NCI-H2196 (cell line): Measurements from ENCODE around the gene TIE1.

Experiments used
- DNase-seq: peaks from one replicate; lab custom pipeline; 2025; ENCODE audit not compliant: unreplicated experiment; lab: John Stamatoyannopoulos, UW

The TIE1 gene

DNA sequence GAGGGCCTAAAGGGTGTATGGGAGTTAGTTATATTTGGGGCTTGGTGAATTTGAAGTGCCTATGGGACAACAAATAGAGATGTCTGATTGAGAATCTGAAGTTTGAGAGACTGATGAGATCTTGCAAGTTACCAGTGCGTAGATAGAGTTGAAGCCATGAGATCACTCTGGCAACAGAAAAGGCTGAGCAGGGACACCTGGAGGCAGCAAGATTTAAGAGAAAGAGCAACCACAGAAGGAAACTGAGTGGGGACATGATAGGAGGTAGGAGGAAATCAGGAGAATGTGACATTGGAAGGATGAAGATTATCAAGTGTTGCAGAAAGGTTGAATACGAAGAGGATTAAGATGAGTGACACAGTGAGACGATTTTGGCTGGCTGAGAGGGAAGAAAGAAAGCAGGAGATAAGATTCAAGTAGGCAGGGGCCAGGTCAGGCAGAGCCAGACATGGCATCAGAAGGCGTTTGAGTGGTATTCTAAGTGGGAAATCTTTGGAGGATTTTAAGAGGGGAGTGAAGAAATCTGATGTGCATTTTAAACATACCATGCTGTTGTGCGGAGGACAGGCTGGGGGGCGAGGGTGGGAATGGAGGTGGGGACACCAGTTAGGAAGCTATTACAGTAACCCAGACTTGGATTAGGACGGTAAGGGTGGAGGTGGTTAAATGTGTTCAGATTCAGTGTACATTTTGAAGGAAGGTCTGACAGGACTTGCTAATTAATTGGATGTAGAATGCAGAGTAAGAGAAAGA lies 33.8 kb downstream of the TIE1 start:
- no peak for DNase-seq

DNA sequence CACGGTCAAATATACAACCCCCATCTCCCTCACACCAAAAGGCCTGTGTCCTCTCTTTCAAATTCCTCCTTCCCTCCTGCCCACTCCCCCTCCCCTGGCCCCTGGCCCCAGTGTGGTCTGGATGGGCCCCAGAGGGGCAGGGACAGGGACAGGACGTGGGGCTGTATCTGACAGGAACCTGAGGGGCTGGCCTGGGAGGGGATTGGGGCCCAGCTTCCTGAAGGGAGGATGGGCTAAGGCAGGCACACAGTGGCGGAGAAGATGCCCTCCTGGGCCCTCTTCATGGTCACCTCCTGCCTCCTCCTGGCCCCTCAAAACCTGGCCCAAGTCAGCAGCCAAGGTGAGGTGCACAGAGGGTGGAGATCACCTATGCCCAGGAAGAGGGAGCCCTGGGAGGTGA lies 36.8 kb downstream of the TIE1 start, which contains the start of gene MPL:
Gene MPL (plus strand): TSS at position 231 of the 400 bp plus-strand sequence. CDS start 31 bp downstream, at position 262.
- DNase-seq: no peak

DNA sequence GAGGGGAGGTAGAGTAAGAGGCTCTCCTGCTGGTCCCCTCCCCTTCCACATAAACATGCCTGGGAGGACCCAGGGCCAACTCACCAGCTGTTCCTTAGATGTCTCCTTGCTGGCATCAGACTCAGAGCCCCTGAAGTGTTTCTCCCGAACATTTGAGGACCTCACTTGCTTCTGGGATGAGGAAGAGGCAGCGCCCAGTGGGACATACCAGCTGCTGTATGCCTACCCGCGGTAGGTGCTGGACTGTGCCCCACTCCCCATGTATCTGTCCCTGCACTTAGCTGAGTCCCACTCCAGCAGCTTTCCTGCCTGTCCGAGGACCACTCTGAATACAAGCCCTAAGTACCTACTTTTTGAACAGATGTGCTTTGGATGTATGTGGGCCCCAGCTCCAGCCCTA lies 37.2 kb downstream of the TIE1 start:
- no peak for DNase-seq

DNA sequence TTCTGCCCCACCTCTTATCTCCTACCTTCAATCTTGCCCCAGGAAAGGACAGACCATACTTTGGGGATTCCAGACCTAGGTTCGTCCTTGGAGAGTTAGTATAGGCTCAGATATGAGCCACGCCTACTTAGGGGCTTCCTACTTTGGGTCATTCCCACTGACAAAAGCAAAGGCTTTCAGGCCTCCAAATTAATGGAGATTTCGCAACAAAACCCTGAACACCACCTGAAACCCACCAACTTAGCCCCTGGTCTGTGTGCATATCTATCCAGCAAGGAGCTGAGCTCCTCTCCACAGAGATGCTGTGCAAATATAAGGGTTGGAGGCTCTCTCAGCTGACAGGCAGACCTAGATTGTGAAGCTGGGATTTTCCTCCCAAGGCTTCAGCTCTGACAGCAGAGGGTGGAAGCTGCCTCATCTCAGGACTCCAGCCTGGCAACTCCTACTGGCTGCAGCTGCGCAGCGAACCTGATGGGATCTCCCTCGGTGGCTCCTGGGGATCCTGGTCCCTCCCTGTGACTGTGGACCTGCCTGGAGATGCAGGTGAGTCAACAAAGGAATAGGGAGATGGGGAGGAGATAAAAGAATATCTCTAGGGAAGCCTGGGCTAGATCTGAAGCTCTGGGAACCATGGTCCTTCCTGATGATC lies 38.9 kb downstream of the TIE1 start:
- DNase-seq: no peak

DNA sequence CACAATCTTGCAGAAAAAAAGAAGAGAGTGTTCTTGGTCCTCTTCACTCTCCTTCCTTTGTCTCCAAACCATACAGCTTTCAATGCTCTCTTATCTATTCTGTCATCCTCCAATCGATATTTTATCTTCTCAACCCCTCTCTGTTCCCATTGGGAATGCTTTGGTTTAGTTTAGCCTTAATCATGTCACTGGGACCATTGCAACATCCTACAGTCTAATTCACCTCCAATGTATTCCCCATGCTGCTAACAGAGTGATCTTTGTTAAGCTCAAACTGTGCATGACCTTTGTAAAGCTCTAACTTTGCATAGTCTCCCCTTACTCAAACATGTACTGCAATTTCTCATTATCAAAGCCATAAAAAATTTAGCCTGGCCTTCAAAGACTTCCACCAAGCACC lies 39.8 kb downstream of the TIE1 start:
- no peak for DNase-seq

DNA sequence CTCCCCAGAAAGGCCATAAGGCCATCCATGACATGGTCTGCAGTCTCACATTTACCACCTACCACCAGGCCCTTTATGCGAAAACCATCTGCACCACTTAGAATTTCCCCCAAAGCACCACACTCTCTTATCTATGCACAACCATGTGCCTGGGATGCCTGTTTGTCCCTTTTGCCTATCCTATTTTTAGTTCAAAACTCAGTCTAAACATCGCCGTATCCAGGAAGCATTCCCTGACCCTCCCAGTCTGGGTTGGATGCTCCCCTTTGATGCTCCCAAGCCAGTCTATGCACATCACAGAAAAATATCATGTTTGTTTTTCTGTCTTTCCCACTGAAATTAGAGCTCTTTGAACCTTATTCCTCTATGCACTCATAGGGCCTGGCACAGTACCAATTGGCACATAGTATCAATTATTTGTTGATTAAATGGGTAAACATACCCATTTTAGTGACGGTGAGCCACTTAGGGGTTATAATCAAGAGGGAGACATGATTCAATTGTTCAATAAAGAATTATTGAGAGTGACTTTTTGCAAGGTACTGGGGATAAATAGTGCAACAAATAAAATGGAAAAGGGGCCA lies 43.6 kb downstream of the TIE1 start:
- no peak for DNase-seq

DNA sequence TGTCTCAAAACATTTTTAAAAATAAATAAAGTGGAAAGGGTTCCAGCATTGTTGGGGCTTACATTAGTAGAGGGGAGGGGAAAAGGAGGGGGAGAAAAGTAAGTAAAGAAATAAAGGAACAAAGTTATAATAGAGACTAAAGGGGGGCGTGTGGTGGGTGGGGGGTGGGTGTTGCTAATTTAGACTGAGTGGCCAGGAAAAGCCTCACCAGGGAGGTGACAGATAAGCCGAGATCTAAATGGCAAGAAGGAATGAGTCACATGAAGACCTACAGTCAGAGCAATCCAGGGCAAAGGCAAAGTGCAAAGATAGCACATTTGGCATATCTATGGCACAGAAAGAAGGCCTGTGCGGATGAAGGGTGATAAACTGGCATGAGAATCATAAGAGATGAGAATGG lies 44.3 kb downstream of the TIE1 start:
- no peak for DNase-seq

DNA sequence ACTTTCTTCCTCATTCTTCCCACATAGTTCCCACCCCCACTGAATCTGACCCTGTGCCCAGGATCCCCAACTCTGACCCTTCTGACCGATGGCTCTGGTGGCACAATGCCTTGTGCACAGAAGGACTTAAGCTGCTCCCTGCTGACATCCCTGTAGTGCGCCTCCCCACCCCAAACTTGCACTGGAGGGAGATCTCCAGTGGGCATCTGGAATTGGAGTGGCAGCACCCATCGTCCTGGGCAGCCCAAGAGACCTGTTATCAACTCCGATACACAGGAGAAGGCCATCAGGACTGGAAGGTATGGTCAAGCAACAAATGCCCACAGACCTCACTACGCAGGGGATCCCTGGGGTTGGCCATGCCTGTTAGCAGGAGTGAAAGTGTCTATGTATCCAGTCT lies 45.9 kb downstream of the TIE1 start:
- DNase-seq: no peak

DNA sequence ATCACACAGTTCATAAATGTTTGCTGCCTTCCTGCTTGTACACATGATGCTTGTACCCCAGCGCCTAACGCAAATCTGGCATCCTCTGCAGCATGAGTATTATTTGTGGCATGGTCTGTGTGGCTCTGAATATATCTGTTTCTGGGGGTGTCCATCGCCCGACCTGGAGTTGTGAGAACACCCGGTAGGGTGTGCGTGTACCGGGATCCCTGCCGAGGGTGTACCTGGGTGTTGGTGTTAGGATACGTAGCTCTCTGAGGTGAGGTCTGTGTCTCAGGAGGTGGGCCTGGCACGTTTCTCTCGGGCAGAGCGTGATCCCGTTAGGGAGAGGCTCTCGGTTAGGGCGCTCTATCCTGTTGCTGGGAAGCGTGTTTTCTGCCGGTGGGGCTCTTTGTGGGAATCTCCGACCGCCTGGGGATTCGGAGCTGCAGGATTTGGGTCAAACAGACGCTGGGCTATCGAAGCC lies 47.6 kb downstream of the TIE1 start:
- peak; percentile 70 for DNase-seq

DNA sequence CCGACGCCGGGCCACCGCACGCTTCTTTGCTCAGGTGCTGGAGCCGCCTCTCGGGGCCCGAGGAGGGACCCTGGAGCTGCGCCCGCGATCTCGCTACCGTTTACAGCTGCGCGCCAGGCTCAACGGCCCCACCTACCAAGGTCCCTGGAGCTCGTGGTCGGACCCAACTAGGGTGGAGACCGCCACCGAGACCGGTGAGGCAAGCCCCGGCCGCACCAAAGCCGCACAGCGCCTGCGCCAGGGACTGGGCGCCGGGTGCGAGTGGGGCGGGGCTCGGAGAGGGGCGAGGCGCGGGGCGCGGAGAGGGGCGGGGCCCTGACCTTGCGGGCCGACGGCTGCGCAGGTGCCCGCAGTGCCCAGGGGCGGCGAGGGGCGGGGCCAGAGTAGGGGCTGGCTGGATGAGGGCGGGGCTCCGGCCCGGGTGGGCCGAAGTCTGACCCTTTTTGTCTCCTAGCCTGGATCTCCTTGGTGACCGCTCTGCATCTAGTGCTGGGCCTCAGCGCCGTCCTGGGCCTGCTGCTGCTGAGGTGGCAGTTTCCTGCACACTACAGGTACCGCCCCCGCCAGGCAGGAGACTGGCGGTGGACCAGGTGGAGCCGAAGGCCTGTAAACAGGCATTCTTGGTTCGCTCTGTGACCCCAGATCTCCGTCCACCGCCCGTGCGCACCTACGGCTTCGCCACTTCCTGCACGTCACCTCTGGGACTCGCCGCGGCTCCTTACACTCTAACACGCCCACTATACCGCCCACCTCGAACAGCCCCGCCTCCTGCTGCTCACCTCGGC lies 48.2 kb downstream of the TIE1 start:
- peak; percentile 96 for DNase-seq

DNA sequence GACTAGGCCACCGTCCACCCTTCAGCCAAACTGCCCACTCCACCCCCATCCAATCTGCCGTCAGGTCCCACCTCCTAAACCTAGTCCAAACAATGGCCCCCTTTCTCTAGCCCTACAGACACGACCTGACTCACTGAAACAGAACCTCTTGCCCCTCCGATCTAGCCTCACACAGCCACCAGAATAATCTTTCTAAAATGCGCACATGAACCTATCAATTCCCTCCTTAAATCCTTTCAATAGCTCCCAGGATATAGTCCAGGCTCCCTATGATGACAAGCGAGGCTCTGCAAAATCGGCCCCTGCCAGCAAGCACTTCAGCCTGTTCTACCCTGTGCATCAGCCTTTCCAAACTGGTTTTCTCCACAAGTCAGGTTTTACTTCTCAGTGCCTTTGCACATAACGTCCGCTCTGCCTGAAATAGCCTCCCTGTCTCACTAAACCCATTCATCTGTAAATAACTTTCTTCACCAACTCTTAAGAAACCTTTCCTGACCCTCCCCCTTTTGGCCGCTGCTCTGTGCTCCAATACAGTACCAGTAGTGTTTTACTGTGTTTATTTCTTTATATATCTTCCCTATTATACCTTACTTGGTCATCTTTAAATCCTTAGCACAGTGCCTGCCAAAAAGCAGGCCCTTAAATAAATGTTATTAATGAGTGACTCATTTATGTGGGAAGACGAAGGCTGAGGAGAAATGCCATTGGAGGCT lies 49.0 kb downstream of the TIE1 start:
- no peak for DNase-seq

DNA sequence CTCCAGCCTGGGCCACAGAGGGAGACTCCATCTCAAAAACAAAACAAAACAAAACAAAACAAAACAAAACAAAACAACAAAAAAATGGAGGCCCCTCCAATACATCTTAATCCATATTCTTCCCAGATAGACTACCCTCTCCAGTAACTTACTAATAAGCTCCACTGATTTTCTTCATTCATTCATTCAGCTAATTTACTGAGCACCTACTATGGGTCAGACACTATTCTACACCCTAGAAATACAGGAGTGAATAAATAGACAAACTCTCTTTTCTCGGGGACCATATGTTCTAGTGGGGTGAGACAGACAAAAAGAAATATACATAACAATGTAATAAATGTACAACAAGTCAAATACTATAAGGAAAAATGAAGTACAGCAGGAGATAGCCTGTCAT lies 50.2 kb downstream of the TIE1 start:
- no peak for DNase-seq

DNA sequence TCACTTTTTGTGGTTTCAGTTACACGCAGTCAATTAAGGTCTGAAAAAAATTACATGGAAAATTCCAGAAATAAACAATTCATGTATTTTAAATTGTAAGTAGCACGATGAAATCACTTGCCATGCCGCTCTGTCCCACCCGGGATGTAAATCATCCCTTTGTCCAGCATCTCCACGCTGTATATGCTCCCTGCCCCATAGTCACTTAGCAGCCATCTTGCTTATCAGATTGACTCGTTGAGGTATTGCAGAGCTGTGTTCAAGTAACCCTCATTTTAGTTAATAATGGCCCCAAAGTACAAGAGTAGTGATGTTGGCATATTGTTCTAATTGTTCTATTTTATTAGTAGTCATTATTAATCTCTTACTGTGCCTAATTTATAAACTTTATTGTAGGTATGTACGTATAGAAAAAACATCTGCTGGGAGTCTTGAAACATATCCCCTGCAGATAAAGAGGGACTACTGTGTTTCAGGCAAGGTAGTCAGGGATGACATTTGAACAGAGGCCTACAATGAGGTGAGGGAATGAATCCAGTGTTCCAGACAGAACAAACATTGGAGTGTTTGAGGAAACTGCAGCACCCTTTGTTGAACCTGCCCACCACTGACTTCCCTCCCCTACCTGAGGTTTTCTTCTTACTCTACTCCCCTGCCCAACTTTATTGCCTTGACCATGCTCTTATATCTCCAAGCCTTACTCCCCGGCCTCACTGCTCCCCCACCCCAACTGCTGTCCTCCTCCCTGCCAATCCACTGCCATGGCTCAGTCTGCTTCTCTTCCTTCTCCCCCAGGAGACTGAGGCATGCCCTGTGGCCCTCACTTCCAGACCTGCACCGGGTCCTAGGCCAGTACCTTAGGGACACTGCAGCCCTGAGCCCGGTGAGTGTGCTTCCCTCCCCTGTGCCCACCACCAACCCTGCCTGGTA lies 50.9 kb downstream of the TIE1 start:
- DNase-seq: no peak

DNA sequence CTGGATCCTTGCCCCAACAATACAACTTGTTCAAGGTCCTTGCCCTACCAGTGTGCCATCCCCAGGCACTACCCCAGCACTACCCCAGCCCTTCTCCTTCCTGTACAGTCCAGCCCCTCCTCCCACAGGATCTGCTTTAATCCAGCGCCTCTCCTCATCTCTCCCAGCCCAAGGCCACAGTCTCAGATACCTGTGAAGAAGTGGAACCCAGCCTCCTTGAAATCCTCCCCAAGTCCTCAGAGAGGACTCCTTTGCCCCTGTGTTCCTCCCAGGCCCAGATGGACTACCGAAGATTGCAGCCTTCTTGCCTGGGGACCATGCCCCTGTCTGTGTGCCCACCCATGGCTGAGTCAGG lies 51.5 kb downstream of the TIE1 start:
- DNase-seq: no peak

DNA sequence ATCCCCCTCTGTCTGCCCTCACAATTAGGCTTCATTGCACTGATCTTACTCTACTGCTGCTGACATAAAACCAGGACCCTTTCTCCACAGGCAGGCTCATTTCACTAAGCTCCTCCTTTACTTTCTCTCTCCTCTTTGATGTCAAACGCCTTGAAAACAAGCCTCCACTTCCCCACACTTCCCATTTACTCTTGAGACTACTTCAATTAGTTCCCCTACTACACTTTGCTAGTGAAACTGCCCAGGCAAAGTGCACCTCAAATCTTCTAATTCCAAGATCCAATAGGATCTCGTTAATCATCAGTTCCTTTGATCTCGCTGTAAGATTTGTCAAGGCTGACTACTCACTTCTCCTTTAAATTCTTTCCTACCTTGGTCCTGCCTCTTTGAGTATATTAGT lies 52.1 kb downstream of the TIE1 start:
- no peak for DNase-seq

DNA sequence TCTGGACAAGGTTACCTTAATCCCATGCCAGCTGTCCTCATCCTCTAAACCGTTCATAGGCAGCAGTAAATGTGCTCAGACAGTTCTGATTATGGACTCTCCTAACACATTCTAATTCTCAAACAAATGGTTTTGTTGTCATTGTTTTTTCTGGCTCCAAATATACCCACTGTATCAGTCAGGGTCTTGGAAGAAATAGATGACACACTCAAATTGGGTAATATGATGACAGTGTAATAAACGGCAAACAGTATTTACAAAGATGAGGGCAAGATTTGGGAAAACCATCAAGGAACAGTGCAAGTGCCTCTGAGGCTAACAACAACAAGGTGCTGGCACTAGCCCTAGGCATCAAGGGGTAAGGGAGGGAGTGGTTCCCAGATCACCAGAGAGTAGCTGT lies 53.7 kb downstream of the TIE1 start:
- no peak for DNase-seq

DNA sequence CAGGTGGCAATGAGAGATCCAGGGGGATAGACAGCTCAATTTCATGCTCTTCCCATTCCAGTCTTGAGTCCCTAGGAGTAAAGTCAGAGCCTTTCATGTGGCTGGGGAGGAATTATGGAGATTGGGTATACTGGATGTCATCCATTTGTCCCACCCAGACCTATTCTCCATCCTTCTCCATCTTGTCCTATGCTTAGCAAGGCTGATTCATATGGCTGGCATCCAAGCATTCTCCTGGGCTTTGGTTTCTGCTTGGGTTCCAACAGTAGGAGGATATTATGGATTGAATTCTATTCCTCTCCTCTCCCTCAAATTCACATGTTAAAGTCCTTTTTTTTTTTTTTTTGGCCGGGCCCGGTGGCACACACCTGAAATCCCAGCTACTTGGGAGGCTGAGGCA lies 54.2 kb downstream of the TIE1 start:
- no peak for DNase-seq

DNA sequence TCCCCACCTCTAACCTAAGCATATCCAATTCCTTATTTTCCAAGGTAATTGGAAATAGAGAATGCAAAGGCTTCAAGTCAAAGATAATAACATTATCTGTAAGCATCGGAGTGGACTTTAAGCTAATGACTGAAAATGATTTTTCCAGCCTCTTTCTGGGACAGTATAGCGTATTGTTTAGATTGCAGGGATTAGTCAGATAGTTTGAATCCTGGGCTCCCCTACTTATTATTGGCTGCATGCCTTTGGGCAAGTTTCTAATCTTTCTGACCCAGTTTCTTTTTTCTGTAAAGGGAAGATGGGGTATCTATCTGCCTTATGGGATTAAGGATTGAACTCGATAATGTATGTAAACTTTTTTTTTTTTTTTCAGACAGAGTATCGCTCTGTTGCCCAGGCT lies 56.5 kb downstream of the TIE1 start:
- DNase-seq: no peak

DNA sequence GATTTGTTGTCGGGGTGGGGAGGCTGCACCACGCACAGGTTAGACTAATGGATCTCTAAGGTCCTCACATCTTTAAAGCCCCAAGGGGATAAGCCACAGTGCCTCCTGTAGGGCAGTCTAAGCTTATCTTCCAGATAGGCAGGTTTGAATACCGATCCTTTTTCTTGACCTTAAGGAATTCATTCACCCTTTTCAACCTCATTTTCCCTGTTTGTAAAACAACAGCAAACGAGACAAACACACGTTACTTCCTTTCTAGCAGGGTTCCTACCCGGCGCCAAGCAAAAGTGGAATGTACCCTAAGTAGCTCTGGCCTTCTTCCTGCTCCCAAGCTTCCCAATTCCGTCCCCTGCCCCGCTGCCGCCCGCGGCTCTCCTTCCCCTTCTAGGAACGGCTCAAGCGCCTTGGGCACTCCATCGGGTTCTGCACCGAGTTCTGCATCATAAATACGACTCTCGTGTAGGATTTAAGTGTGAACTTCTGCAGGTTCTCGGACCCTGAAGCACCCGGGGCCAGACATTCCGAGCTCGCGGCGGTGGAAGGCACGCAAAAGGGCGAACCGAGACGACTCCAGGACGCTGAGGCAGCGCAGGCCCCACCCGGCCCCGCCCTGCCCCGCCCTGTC lies 57.5 kb downstream of the TIE1 start:
- DNase-seq: peak; percentile 24
